GM18498 (cell line): Measurements from ENCODE around the gene KRTAP10-10.
"Not testable (repeated sequence)": the region's sequence is repeated elsewhere in the genome, so short reads cannot be mapped to it uniquely, and the experiment has no call there.

Experiments
- ATAC-seq: cut with Tn5 transposase; IDR thresholded peaks from one replicate; pipeline ENCODE4 v1.9.1; 2021; ENCODE audit warnings: mild to moderate bottlenecking, moderate library complexity; ENCODE audit not compliant: unreplicated experiment

The KRTAP10-10 gene

GRCh38 chr21:44637018-44637850 is at the start of gene KRTAP10-10:
TSS of gene KRTAP10-10 (plus strand) at chr21:44637356. CDS start at chr21:44637418, 62 bp downstream.
- ATAC-seq, result no peak

- ATAC-seq, result no peak
These were observed 48.1 kb upstream of the KRTAP10-10 start for GRCh38 chr21:44589094-44589493.

GRCh38 chr21:44589586-44590305 is 47.4 kb upstream of the KRTAP10-10 start:
- ATAC-seq, result no peak

GRCh38 chr21:44590311-44590721 is 46.8 kb upstream of the KRTAP10-10 start:
- ATAC-seq, result no peak

- not testable (repeated sequence) for ATAC-seq
These were observed 46.0 kb upstream of the KRTAP10-10 start for GRCh38 chr21:44590897-44591800.

GRCh38 chr21:44591801-44592130 is 45.4 kb upstream of the KRTAP10-10 start:
- not testable (repeated sequence) for ATAC-seq

- ATAC-seq, result no peak
These were observed 44.5 kb upstream of the KRTAP10-10 start, which contains the start of gene KRTAP10-6 for GRCh38 chr21:44592446-44593311. TSS of gene KRTAP10-6 (minus strand) at chr21:44592505. CDS start at chr21:44592484, 21 bp downstream.

GRCh38 chr21:44593598-44594405 is 43.4 kb upstream of the KRTAP10-10 start:
- no peak for ATAC-seq

- no peak for ATAC-seq
These were observed 42.7 kb upstream of the KRTAP10-10 start for GRCh38 chr21:44594406-44594916.

- ATAC-seq, result no peak
These were observed 41.6 kb upstream of the KRTAP10-10 start for GRCh38 chr21:44595524-44595923.

GRCh38 chr21:44596068-44596725 is 41.0 kb upstream of the KRTAP10-10 start:
- no peak for ATAC-seq

- ATAC-seq, result no peak
These were observed 39.1 kb upstream of the KRTAP10-10 start for GRCh38 chr21:44598061-44598460.

GRCh38 chr21:44599264-44600029 is 37.7 kb upstream of the KRTAP10-10 start:
- ATAC-seq, result no peak

GRCh38 chr21:44600118-44600978 is 36.8 kb upstream of the KRTAP10-10 start, which contains the start of gene KRTAP10-7:
TSS of gene KRTAP10-7 (plus strand) at chr21:44600597. CDS start at chr21:44600622, 25 bp downstream.
- not testable (repeated sequence) for ATAC-seq

- ATAC-seq, result not testable (repeated sequence)
These were observed 36.1 kb upstream of the KRTAP10-10 start for GRCh38 chr21:44601091-44601490.

- no peak for ATAC-seq
These were observed 35.3 kb upstream of the KRTAP10-10 start for GRCh38 chr21:44601596-44602462.
